GM23338 (cell line): ENCODE measurements around the gene S100B.

ENCODE experiments used
- CREB1 ChIP-seq: fragments of 250-450 bp; sonication (Bioruptor Pico); IDR thresholded peaks from 2 replicates; pipeline ENCODE4 v1.5.0; 2020; ENCODE audit warnings: low read depth, mild to moderate bottlenecking, moderate library complexity
- EZH2 ChIP-seq: fragments of 200-600 bp; sonication (generic); IDR thresholded peaks from one replicate; pipeline ENCODE4 v1.8.0; 2017; ENCODE audit warnings: antibody characterized with exemption, mild to moderate bottlenecking, low read depth; ENCODE audit not compliant: unreplicated experiment
- EZH2phosphoT487 ChIP-seq: fragments of 200-600 bp; sonication (generic); IDR thresholded peaks from one replicate; pipeline ENCODE4 v1.8.1; 2018; ENCODE audit warnings: antibody characterized with exemption; ENCODE audit not compliant: unreplicated experiment
- POLR2AphosphoS5 ChIP-seq: IDR thresholded peaks from 2 replicates; pipeline ENCODE4 v1.6.1; 2016; ENCODE audit warnings: antibody characterized with exemption, low read depth
- STAT1 ChIP-seq: IDR thresholded peaks from one replicate; pipeline ENCODE4 v1.6.1; 2016; ENCODE audit warnings: antibody characterized with exemption; ENCODE audit not compliant: unreplicated experiment
- ZNF331 ChIP-seq: fragments of 250-450 bp; sonication (Bioruptor Pico); IDR thresholded peaks from 2 replicates; pipeline ENCODE4 v1.5.0; 2020; ENCODE audit warnings: low read depth, mild to moderate bottlenecking, moderate library complexity
- TF ChIP-seq, protein P1 (sequence below), 2 experiments: fragments of 200-600 bp in 1 of 2; sonication (generic) in 1 of 2; conservative IDR thresholded peaks; 2 replicates each; pipeline versions ENCODE4 v1.5.1 to v1.6.1; 2016 to 2017; ENCODE audit warnings: antibody characterized with exemption in 2 of 2, low read depth in 2 of 2, mild to moderate bottlenecking in 2 of 2, moderate library complexity in 1 of 2
- TF ChIP-seq, protein P2 (sequence below): IDR thresholded peaks from one replicate; pipeline ENCODE4 v1.6.1; 2018; ENCODE audit warnings: antibody characterized with exemption; ENCODE audit not compliant: unreplicated experiment
- TF ChIP-seq, protein P3 (sequence below): IDR thresholded peaks from 2 replicates; pipeline ENCODE4 v1.6.1; 2016; ENCODE audit warnings: antibody characterized with exemption
- TF ChIP-seq, protein P4 (sequence below): fragments of 250-450 bp; sonication (Bioruptor Pico); IDR thresholded peaks from 2 replicates; pipeline ENCODE4 v1.5.0; 2020; ENCODE audit warnings: mild to moderate bottlenecking, moderate library complexity

DNA sequence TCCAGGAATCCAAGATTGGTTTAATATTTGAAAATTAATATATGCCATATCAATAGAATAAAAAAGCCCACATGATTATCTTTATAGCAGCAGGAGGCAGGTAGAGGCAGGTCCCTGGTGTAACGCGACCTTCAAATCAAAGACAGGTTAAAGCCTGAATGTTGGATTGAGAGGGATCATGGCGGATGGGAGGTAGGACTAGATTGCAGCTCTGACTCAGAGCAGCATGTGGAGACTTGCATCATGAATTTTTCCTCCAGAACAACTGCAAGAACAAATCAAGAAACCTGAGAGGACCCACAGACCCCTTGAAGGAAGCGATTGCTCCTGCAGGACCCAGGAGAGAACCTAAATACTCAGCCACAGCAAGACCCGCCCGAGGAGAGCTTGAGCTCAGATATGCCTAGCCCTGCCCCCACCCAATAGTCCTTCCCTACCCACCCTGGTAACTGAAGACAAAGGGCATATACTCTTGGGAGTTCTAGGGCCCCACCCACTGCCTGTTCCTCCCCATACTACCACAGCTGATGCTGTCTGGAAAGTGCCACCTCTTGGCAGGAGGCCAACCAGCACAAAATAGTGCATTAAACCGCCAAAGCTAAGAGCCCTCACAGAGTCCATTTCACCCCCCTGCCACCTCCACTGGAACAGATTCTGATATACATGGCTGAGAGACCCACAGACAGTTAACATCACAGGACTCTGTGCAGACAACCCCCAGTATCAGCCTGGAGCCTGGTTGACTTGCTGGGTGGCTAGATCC, 19.5 kb downstream of the S100B start:
- TF ChIP-seq, protein P1, sequence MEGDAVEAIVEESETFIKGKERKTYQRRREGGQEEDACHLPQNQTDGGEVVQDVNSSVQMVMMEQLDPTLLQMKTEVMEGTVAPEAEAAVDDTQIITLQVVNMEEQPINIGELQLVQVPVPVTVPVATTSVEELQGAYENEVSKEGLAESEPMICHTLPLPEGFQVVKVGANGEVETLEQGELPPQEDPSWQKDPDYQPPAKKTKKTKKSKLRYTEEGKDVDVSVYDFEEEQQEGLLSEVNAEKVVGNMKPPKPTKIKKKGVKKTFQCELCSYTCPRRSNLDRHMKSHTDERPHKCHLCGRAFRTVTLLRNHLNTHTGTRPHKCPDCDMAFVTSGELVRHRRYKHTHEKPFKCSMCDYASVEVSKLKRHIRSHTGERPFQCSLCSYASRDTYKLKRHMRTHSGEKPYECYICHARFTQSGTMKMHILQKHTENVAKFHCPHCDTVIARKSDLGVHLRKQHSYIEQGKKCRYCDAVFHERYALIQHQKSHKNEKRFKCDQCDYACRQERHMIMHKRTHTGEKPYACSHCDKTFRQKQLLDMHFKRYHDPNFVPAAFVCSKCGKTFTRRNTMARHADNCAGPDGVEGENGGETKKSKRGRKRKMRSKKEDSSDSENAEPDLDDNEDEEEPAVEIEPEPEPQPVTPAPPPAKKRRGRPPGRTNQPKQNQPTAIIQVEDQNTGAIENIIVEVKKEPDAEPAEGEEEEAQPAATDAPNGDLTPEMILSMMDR (conservative IDR thresholded peaks at IDR 0.05; ENCODE audit: low read depth in 2 of 2) = no peak
- TF ChIP-seq, protein P2, sequence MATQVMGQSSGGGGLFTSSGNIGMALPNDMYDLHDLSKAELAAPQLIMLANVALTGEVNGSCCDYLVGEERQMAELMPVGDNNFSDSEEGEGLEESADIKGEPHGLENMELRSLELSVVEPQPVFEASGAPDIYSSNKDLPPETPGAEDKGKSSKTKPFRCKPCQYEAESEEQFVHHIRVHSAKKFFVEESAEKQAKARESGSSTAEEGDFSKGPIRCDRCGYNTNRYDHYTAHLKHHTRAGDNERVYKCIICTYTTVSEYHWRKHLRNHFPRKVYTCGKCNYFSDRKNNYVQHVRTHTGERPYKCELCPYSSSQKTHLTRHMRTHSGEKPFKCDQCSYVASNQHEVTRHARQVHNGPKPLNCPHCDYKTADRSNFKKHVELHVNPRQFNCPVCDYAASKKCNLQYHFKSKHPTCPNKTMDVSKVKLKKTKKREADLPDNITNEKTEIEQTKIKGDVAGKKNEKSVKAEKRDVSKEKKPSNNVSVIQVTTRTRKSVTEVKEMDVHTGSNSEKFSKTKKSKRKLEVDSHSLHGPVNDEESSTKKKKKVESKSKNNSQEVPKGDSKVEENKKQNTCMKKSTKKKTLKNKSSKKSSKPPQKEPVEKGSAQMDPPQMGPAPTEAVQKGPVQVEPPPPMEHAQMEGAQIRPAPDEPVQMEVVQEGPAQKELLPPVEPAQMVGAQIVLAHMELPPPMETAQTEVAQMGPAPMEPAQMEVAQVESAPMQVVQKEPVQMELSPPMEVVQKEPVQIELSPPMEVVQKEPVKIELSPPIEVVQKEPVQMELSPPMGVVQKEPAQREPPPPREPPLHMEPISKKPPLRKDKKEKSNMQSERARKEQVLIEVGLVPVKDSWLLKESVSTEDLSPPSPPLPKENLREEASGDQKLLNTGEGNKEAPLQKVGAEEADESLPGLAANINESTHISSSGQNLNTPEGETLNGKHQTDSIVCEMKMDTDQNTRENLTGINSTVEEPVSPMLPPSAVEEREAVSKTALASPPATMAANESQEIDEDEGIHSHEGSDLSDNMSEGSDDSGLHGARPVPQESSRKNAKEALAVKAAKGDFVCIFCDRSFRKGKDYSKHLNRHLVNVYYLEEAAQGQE = no peak
- TF ChIP-seq POLR2AphosphoS5 (no peak), EZH2 (no peak), CREB1 (CRISPR knock-in tag) (no peak), EZH2phosphoT487 (no peak), ZNF331 (no peak), STAT1 (no peak)
- TF ChIP-seq, protein P3, sequence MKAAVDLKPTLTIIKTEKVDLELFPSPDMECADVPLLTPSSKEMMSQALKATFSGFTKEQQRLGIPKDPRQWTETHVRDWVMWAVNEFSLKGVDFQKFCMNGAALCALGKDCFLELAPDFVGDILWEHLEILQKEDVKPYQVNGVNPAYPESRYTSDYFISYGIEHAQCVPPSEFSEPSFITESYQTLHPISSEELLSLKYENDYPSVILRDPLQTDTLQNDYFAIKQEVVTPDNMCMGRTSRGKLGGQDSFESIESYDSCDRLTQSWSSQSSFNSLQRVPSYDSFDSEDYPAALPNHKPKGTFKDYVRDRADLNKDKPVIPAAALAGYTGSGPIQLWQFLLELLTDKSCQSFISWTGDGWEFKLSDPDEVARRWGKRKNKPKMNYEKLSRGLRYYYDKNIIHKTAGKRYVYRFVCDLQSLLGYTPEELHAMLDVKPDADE = no peak
- TF ChIP-seq, protein P4, sequence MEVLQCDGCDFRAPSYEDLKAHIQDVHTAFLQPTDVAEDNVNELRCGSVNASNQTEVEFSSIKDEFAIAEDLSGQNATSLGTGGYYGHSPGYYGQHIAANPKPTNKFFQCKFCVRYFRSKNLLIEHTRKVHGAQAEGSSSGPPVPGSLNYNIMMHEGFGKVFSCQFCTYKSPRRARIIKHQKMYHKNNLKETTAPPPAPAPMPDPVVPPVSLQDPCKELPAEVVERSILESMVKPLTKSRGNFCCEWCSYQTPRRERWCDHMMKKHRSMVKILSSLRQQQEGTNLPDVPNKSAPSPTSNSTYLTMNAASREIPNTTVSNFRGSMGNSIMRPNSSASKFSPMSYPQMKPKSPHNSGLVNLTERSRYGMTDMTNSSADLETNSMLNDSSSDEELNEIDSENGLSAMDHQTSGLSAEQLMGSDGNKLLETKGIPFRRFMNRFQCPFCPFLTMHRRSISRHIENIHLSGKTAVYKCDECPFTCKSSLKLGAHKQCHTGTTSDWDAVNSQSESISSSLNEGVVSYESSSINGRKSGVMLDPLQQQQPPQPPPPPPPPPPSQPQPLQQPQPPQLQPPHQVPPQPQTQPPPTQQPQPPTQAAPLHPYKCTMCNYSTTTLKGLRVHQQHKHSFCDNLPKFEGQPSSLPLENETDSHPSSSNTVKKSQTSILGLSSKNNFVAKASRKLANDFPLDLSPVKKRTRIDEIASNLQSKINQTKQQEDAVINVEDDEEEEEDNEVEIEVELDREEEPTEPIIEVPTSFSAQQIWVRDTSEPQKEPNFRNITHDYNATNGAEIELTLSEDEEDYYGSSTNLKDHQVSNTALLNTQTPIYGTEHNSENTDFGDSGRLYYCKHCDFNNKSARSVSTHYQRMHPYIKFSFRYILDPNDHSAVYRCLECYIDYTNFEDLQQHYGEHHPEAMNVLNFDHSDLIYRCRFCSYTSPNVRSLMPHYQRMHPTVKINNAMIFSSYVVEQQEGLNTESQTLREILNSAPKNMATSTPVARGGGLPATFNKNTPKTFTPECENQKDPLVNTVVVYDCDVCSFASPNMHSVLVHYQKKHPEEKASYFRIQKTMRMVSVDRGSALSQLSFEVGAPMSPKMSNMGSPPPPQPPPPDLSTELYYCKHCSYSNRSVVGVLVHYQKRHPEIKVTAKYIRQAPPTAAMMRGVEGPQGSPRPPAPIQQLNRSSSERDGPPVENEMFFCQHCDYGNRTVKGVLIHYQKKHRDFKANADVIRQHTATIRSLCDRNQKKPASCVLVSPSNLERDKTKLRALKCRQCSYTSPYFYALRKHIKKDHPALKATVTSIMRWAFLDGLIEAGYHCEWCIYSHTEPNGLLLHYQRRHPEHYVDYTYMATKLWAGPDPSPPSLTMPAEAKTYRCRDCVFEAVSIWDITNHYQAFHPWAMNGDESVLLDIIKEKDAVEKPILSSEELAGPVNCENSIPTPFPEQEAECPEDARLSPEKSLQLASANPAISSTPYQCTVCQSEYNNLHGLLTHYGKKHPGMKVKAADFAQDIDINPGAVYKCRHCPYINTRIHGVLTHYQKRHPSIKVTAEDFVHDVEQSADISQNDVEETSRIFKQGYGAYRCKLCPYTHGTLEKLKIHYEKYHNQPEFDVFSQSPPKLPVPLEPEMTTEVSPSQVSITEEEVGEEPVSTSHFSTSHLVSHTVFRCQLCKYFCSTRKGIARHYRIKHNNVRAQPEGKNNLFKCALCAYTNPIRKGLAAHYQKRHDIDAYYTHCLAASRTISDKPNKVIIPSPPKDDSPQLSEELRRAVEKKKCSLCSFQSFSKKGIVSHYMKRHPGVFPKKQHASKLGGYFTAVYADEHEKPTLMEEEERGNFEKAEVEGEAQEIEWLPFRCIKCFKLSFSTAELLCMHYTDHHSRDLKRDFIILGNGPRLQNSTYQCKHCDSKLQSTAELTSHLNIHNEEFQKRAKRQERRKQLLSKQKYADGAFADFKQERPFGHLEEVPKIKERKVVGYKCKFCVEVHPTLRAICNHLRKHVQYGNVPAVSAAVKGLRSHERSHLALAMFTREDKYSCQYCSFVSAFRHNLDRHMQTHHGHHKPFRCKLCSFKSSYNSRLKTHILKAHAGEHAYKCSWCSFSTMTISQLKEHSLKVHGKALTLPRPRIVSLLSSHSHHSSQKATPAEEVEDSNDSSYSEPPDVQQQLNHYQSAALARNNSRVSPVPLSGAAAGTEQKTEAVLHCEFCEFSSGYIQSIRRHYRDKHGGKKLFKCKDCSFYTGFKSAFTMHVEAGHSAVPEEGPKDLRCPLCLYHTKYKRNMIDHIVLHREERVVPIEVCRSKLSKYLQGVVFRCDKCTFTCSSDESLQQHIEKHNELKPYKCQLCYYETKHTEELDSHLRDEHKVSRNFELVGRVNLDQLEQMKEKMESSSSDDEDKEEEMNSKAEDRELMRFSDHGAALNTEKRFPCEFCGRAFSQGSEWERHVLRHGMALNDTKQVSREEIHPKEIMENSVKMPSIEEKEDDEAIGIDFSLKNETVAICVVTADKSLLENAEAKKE = no peak
